HepG2 (cell line): ENCODE measurements around the gene PPP2R2D. TPM values are rescaled to one million over a fixed set of nuclear protein-coding genes. Genes with fewer than 3 reads are reported as not detected.

Source experiments
- ATAC-seq: fragments of 200-7000 bp; cut with Tn5 transposase; 3 replicates; pipeline ENCODE4 v1.9.1; 2020; ENCODE audit warnings: mild to moderate bottlenecking, moderate library complexity
- BruUV-seq: library from RNA; stranded (reverse); fragments of 400-500 nt; replicated peaks from 2 replicates; lab custom pipeline; 2021; lab: Mats Ljungman, UMichigan
- CTCF ChIA-PET: fragments of 300-600 bp; formaldehyde crosslinking; extraction: SDS; loops from one replicate; lab custom pipeline; 2021; ENCODE audit warnings: low total read pairs, inconsistent platforms, low intra/inter-chr PET ratio; lab: Yijun Ruan, JAX
- POLR2A ChIA-PET: fragments of 350-600 bp; sonication (Branson Sonifier 250); formaldehyde crosslinking; loops from one replicate; lab custom pipeline; 2020; ENCODE audit warnings: antibody characterized with exemption, inconsistent platforms; lab: Yijun Ruan, JAX
- DNase-seq: peaks from one replicate; pipeline ENCODE4 v3.0.0-alpha.2; 2015; ENCODE audit warnings: low spot score
- FAIRE-seq: peaks from 3 replicates; lab custom pipeline; 2011; peaks lifted over from hg19 to GRCh38; lab: Jason Lieb, UNC
- H2AFZ ChIP-seq: one replicate; pipeline ENCODE4 v1.6.1; 2011; ENCODE audit warnings: low read length, inconsistent platforms
- H3K27ac ChIP-seq: fragments of 300-600 bp; 3 replicates; pipeline ENCODE4 v1.8.0; 2011; ENCODE audit warnings: mixed run types, mild to moderate bottlenecking, mixed read lengths, low read length, inconsistent platforms; ENCODE audit not compliant: insufficient read depth; ENCODE audit errors: extremely low read length
- H3K27me3 ChIP-seq, 2 experiments: fragments of 200-600 bp in 1 of 2; 2 replicates in 1 of 2; 3 replicates in 1 of 2; pipeline versions ENCODE4 v1.6.0 to v1.8.0; 2011; ENCODE audit warnings: low read length in 2 of 2, mild to moderate bottlenecking in 2 of 2, moderate library complexity in 2 of 2, inconsistent platforms in 1 of 2; ENCODE audit not compliant: insufficient read depth in 2 of 2, control insufficient read depth in 1 of 2
- H3K36me3 ChIP-seq, 2 experiments: fragments of 200-600 bp in 1 of 2; replicated peaks in 1 of 2; 2 replicates in 1 of 2; 3 replicates in 1 of 2; pipeline versions ENCODE4 v1.5.1 to v1.8.0; 2011; ENCODE audit warnings: low read length in 2 of 2, inconsistent platforms in 1 of 2; ENCODE audit not compliant: insufficient read depth in 2 of 2, control insufficient read depth in 1 of 2
- H3K4me1 ChIP-seq: 2 replicates; pipeline ENCODE4 v1.5.1; 2012; ENCODE audit warnings: low read length, inconsistent platforms; ENCODE audit not compliant: insufficient read depth
- H3K4me2 ChIP-seq: 2 replicates; pipeline ENCODE4 v1.6.0; 2011; ENCODE audit warnings: low read depth, low read length, inconsistent platforms
- H3K4me3 ChIP-seq, 3 experiments: fragments of 200-600 bp in 1 of 3; sonication (generic), shearing (Covaris generic) in 1 of 3; replicated peaks in 1 of 3; 2 replicates each; pipeline ENCODE4 v1.5.1; 2011 to 2016; ENCODE audit warnings: low read length in 3 of 3, inconsistent platforms in 2 of 3, low read depth in 2 of 3, mild to moderate bottlenecking in 2 of 3, control low read depth in 1 of 3, mixed read lengths in 1 of 3; ENCODE audit not compliant: insufficient read depth in 1 of 3
- H3K79me2 ChIP-seq: one replicate; pipeline ENCODE4 v1.6.1; 2011; ENCODE audit warnings: low read length, inconsistent platforms; ENCODE audit not compliant: insufficient read depth
- H3K9ac ChIP-seq: 2 replicates; pipeline ENCODE4 v1.6.0; 2011; ENCODE audit warnings: mild to moderate bottlenecking, low read depth, low read length, inconsistent platforms; ENCODE audit not compliant: insufficient read depth
- H3K9me3 ChIP-seq: 2 replicates; pipeline ENCODE4 v1.5.1; 2012; ENCODE audit warnings: mild to moderate bottlenecking, low read length
- H4K20me1 ChIP-seq: 2 replicates; pipeline ENCODE4 v1.6.0; 2011; ENCODE audit warnings: inconsistent platforms, mild to moderate bottlenecking, low read length, moderate library complexity; ENCODE audit not compliant: insufficient read depth
- CBX1 ChIP-seq: IDR thresholded peaks from one replicate; pipeline ENCODE4 v1.6.1; 2016; ENCODE audit warnings: antibody characterized with exemption, low read depth
- FIP1L1 ChIP-seq: fragments of 200-400 bp; formaldehyde crosslinking; IDR thresholded peaks from 2 replicates; pipeline ENCODE4 v1.6.1; 2018; ENCODE audit warnings: low read depth, mild to moderate bottlenecking, low read length, moderate library complexity, borderline replicate concordance; ENCODE audit not compliant: insufficient read depth
- IKZF4 ChIP-seq: sonication (generic); formaldehyde crosslinking; IDR thresholded peaks from 2 replicates; pipeline ENCODE4 v1.5.1; 2020; ENCODE audit warnings: borderline replicate concordance, mild to moderate bottlenecking, low read depth, missing genetic modification reagents; ENCODE audit errors: not compliant biosample characterization
- PAF1 ChIP-seq: IDR thresholded peaks from 2 replicates; pipeline ENCODE4 v1.6.1; 2016; ENCODE audit warnings: missing genetic modification reagents, missing compliant biosample characterization
- RBM22 ChIP-seq: fragments of 200-400 bp; formaldehyde crosslinking; optimal IDR thresholded peaks from 2 replicates; pipeline ENCODE3; 2017; ENCODE audit warnings: mild to moderate bottlenecking, low read length, moderate library complexity
- ZNF329 ChIP-seq: sonication (generic); formaldehyde crosslinking; IDR thresholded peaks from 2 replicates; pipeline ENCODE4 v1.9.0; 2021; ENCODE audit warnings: low read depth, mild to moderate bottlenecking, missing genetic modification reagents
- ZNF775 ChIP-seq: sonication (generic); formaldehyde crosslinking; IDR thresholded peaks from 2 replicates; pipeline ENCODE4 v1.4.0; 2020; ENCODE audit warnings: missing genetic modification reagents, mild to moderate bottlenecking, moderate library complexity, borderline replicate concordance
- WGBS: methylation state at CpG from one replicate; pipeline ENCODE4 v1.1.6; 2017; ENCODE audit warnings: low lambda C conversion rate; 5-methylcytosine and 5-hydroxymethylcytosine counted together
- in situ Hi-C: cut with HindIII; loops from 2 replicates; pipeline ENCODE4 v1.10.0; 2017; ENCODE audit warnings: low pct_unique_long_range_greater_than_20kb; ENCODE audit not compliant: extremely low pct_ligation_motif_present
- intact Hi-C: fragments of 100-400 bp; cut with micrococcal nuclease; formaldehyde crosslinking; loops from one replicate; pipeline ENCODE4 v1.10.0; 2022; ENCODE audit not compliant: unreplicated experiment
- polyA plus RNA-seq, 8 experiments: library from polyadenylated mRNA; depleted of rRNA in 3 of 8; stranded (reverse) in 7 of 8; unstranded in 1 of 8; fragments of >200 nt; fragmentation: Illumina TruSeq in 4 of 8; extraction: Trizol in 4 of 8; gene quantifications; 2 replicates each; pipeline versions ENCODE4 v1.2.1 to v1.2.3, GENCODE V29; 2011 to 2016; ENCODE audit warnings: low read depth in 4 of 8, missing spikeins in 1 of 8, mixed read lengths in 1 of 8; ENCODE audit not compliant: insufficient read depth in 1 of 8
- total RNA-seq, 5 experiments: library from RNA; depleted of rRNA; stranded (reverse); fragments of >200 nt; fragmentation: Illumina TruSeq; extraction: Trizol; gene quantifications; 2 replicates each; pipeline ENCODE4 v1.2.3, GENCODE V29; 2016; ENCODE audit warnings: low read depth in 1 of 5
- TF ChIP-seq, protein P1 (sequence below): sonication (generic); formaldehyde crosslinking; IDR thresholded peaks from 2 replicates; pipeline ENCODE4 v1.8.1; 2023; ENCODE audit warnings: mild to moderate bottlenecking, missing genetic modification reagents
- TF ChIP-seq, protein P2 (sequence below): sonication (generic); formaldehyde crosslinking; IDR thresholded peaks from 2 replicates; pipeline ENCODE4 v1.5.0; 2020; ENCODE audit warnings: missing genetic modification reagents
- TF ChIP-seq, protein P3 (sequence below): sonication (generic); formaldehyde crosslinking; IDR thresholded peaks from 2 replicates; pipeline ENCODE4 v1.5.0; 2020; ENCODE audit warnings: mild to moderate bottlenecking, missing genetic modification reagents

PPP2R2D gene
- total and polyA plus RNA-seq, 2 of the 13 experiments (the other 11 are each of a cell fraction or from before 2014, with no cell fraction given): 32.7 to 33.2 TPM

DNA sequence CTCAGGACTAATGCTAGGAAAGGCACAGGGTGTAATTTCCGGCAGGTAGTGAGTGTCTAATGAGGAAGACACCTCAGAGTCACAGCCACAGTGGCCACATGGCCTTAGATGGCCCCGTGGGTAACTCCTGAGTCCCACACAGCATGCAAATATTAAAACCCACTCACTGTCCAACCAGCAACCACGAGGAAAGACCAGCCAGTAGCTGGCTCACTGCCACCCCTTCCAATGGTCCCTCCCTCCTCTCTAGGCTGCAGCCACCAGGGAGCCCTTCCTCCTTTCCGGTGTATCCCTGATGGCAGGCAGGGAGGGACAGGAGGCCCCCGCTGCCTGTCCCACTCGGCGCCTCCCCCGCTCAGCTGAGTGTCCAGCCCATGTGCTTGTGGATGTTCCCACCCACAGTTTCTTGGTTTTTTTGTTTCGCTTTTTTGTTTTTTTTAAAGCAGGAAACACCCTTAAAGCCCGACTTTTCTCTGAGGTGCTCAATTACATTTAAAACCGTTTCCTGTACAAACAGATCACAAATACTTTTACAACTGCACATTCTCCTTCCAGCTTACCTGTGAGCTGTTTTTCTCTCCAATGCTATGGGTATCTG, 71.8 kb downstream of the PPP2R2D start:
- Histone ChIP-seq H3K79me2 (peaks cover 67% of the 10 kb centered on the region), H4K20me1 (peaks cover 84% of the 10 kb centered on the region), H3K4me2 (no peak overlapping the region), H3K27ac (no peak overlapping the region), H3K9ac (no peak overlapping the region), H3K36me3 (peaks cover 34 to 86% of the 10 kb centered on the region in 2 experiments), H3K9me3 (no peaks in the 10 kb centered on the region), H3K4me3 (no peak overlapping the region), H2AFZ (no peak overlapping the region), H3K27me3 (no peaks in the 10 kb centered on the region), H3K4me1 (peaks cover 43% of the 10 kb centered on the region)
- ATAC-seq (peak; percentile 24; the same call in 2 of the 3 replicates), DNase-seq (no peak), FAIRE-seq (no peak)
- WGBS: 91% methylated on average over 9 of the region's 11 CpGs
- TF ChIP-seq PAF1 (CRISPR knock-in tag) (peak; percentile 50; the same call in 1 of the 2 replicates), RBM22 (peak; percentile 20), FIP1L1 (no peak), IKZF4 (CRISPR knock-in tag) (no peak), CBX1 (no peak)
- ChIA-PET POLR2A (no interaction called here), CTCF (no interaction called here)
- in situ Hi-C loops (no loop called here), intact Hi-C loops (no loop called here)
- BruUV-seq: no TSS peak

DNA sequence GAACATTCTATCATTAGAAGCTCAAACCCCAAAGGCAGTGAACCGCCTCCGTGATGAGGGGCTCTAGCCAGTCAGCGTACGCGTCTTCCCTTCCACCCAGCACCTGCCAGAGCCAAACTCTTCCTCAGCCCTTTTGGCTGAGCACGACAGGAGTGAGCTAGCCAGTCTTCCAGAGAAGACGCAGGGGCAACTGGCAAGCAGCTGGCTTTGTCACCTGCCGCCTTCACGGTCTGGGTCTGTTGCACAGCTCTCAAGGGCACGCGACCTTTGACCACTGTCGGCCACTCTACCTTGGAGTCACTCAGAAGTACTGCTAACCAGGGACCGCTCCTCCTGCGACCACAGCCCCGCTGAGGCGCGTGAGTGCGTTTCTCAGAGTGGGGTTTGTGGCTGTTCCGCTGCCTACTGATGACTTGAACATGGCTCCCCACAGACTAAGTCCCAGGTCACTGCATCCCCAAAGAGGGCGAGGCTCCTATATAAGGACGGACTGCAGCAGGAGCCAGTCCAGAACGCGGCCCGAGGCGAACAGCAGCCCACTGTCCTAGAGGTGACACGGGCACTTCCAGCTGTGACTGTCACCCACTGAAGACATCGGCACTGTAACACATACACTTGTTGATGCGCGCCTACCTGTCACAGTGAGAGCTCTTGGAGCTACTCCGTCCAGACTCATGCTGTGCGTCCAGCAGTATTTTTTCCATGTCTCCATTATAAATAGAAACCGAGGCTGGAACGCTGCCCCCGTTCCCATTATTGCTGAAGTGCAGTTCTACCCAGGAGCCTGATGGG, 72.5 kb downstream of the PPP2R2D start:
- H3K4me2 ChIP-seq: no peak overlapping the region
- FAIRE-seq (no peak), ATAC-seq (no peak), DNase-seq (no peak)
- in situ Hi-C loops (no loop called here), intact Hi-C loops (no loop called here)
- H4K20me1 ChIP-seq: peaks cover 92% of the 10 kb centered on the region
- no peaks in the 10 kb centered on the region for H3K27me3 ChIP-seq
- BruUV-seq: no TSS peak
- H3K36me3 ChIP-seq: peaks cover 34 to 86% of the 10 kb centered on the region in 2 experiments
- H3K4me3 ChIP-seq: no peak overlapping the region
- peaks cover 51% of the 10 kb centered on the region for H3K4me1 ChIP-seq
- H3K79me2 ChIP-seq: peaks cover 75% of the 10 kb centered on the region
- H3K9ac ChIP-seq: no peak overlapping the region
- no peak overlapping the region for H2AFZ ChIP-seq
- ChIA-PET POLR2A (no interaction called here), CTCF (no interaction called here)
- no peaks in the 10 kb centered on the region for H3K9me3 ChIP-seq
- H3K27ac ChIP-seq: no peak overlapping the region
- 96% methylated on average over 22 of the region's 34 CpGs for WGBS
- TF ChIP-seq, protein P1, sequence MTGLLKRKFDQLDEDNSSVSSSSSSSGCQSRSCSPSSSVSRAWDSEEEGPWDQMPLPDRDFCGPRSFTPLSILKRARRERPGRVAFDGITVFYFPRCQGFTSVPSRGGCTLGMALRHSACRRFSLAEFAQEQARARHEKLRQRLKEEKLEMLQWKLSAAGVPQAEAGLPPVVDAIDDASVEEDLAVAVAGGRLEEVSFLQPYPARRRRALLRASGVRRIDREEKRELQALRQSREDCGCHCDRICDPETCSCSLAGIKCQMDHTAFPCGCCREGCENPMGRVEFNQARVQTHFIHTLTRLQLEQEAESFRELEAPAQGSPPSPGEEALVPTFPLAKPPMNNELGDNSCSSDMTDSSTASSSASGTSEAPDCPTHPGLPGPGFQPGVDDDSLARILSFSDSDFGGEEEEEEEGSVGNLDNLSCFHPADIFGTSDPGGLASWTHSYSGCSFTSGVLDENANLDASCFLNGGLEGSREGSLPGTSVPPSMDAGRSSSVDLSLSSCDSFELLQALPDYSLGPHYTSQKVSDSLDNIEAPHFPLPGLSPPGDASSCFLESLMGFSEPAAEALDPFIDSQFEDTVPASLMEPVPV (CRISPR knock-in tag): no peak
- no peak for TF ChIP-seq ZNF775
- TF ChIP-seq, protein P2, sequence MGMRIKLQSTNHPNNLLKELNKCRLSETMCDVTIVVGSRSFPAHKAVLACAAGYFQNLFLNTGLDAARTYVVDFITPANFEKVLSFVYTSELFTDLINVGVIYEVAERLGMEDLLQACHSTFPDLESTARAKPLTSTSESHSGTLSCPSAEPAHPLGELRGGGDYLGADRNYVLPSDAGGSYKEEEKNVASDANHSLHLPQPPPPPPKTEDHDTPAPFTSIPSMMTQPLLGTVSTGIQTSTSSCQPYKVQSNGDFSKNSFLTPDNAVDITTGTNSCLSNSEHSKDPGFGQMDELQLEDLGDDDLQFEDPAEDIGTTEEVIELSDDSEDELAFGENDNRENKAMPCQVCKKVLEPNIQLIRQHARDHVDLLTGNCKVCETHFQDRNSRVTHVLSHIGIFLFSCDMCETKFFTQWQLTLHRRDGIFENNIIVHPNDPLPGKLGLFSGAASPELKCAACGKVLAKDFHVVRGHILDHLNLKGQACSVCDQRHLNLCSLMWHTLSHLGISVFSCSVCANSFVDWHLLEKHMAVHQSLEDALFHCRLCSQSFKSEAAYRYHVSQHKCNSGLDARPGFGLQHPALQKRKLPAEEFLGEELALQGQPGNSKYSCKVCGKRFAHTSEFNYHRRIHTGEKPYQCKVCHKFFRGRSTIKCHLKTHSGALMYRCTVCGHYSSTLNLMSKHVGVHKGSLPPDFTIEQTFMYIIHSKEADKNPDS (CRISPR knock-in tag): no peak
- TF ChIP-seq, protein P3, sequence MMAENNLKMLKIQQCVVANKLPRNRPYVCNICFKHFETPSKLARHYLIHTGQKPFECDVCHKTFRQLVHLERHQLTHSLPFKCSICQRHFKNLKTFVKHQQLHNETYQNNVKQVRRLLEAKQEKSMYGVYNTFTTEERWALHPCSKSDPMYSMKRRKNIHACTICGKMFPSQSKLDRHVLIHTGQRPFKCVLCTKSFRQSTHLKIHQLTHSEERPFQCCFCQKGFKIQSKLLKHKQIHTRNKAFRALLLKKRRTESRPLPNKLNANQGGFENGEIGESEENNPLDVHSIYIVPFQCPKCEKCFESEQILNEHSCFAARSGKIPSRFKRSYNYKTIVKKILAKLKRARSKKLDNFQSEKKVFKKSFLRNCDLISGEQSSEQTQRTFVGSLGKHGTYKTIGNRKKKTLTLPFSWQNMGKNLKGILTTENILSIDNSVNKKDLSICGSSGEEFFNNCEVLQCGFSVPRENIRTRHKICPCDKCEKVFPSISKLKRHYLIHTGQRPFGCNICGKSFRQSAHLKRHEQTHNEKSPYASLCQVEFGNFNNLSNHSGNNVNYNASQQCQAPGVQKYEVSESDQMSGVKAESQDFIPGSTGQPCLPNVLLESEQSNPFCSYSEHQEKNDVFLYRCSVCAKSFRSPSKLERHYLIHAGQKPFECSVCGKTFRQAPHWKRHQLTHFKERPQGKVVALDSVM (CRISPR knock-in tag): no peak
- no peak for TF ChIP-seq ZNF329 (CRISPR knock-in tag)
